Vagina (tissue), 2 donors: ENCODE measurements around the gene CAB39. TPM values are rescaled to one million over a fixed set of nuclear protein-coding genes. Genes with fewer than 3 reads are reported as not detected.

Experiments used
- DNase-seq, 2 donors: peaks; one replicate each; pipeline ENCODE4 v3.0.0-alpha.2; 2017; ENCODE audit errors: extremely low spot score in 2 of 2
- H3K27ac ChIP-seq: fragments of 200-600 bp; sonication (generic); one replicate; pipeline ENCODE4 v1.5.1; 2019
- H3K27me3 ChIP-seq: fragments of 200-600 bp; sonication (generic); one replicate; pipeline ENCODE4 v1.5.1; 2019
- H3K36me3 ChIP-seq, 2 donors: fragments of 200-600 bp; sonication (generic); one replicate each; pipeline ENCODE4 v1.5.1; 2017 to 2019
- H3K4me1 ChIP-seq: fragments of 200-600 bp; sonication (generic); one replicate; pipeline ENCODE4 v1.5.1; 2019
- H3K4me3 ChIP-seq, 2 donors: fragments of 200-600 bp; sonication (generic); 1 replicate in 1 of 2; 2 replicates in 1 of 2; pipeline ENCODE4 v1.5.1; 2016 to 2019
- H3K9me3 ChIP-seq: fragments of 200-600 bp; sonication (generic); one replicate; pipeline ENCODE4 v1.5.1; 2019
- CTCF ChIP-seq, 3 experiments: fragments of 450-650 bp in 2 of 3; fragments of 200-600 bp in 1 of 3; sonication (generic) in 1 of 3; IDR thresholded peaks; one replicate each; pipeline ENCODE4 v1.5.1; 2017 to 2019; ENCODE audit warnings: antibody characterized with exemption in 3 of 3, mild to moderate bottlenecking in 2 of 3, moderate library complexity in 2 of 3
- POLR2A ChIP-seq, 2 donors: fragments of 450-650 bp; IDR thresholded peaks; one replicate each; pipeline ENCODE4 v1.6.1; 2017; ENCODE audit warnings: antibody characterized with exemption in 2 of 2, mild to moderate bottlenecking in 2 of 2, moderate library complexity in 2 of 2
- POLR2AphosphoS5 ChIP-seq, 2 donors: sonication (generic); formaldehyde crosslinking; IDR thresholded peaks; one replicate each; pipeline ENCODE4 v1.9.0; 2017; ENCODE audit warnings: antibody characterized with exemption in 2 of 2, mild to moderate bottlenecking in 2 of 2, low read depth in 1 of 2; ENCODE audit not compliant: insufficient read depth in 1 of 2
- intact Hi-C: fragments of 100-400 bp; cut with DNase I; formaldehyde crosslinking; loops from one replicate; pipeline ENCODE4 v1.15.1; 2023
- total RNA-seq: library from RNA; depleted of rRNA; stranded (reverse); fragments of >200 nt; gene quantifications from one replicate; pipeline ENCODE4 v1.2.3, GENCODE V29; 2016

Gene CAB39
- total RNA-seq, 1 donor from 2014 or later, result 59.4 TPM

- no peak for DNase-seq
- Histone ChIP-seq H3K27ac (no peak overlapping the region), H3K27me3 (no peaks in the 10 kb centered on the region), H3K4me3 (no peak overlapping the region), H3K9me3 (no peaks in the 10 kb centered on the region), H3K36me3 (peaks cover 0 to 20% of the 10 kb centered on the region in 2 donors), H3K4me1 (no peaks in the 10 kb centered on the region)
- intact Hi-C loops, result no loop called here
- TF ChIP-seq POLR2AphosphoS5 (IDR thresholded peaks at IDR 0.05; ENCODE audit: insufficient read depth in 1 of 2, low read depth in 1 of 2) (no peak), CTCF (IDR thresholded peaks at IDR 0.05) (no peak), POLR2A (IDR thresholded peaks at IDR 0.05) (no peak)
Measured at GRCh38 chr2:230809677-230810251, 97.1 kb downstream of the CAB39 start.

- TF ChIP-seq POLR2AphosphoS5 (IDR thresholded peaks at IDR 0.05; ENCODE audit: insufficient read depth in 1 of 2, low read depth in 1 of 2) (no peak), POLR2A (IDR thresholded peaks at IDR 0.05) (no peak), CTCF (IDR thresholded peaks at IDR 0.05) (no peak)
- Histone ChIP-seq H3K4me3 (no peak overlapping the region), H3K9me3 (no peaks in the 10 kb centered on the region), H3K36me3 (peaks cover 0 to 31% of the 10 kb centered on the region in 2 donors), H3K27me3 (no peaks in the 10 kb centered on the region), H3K27ac (no peak overlapping the region), H3K4me1 (no peaks in the 10 kb centered on the region)
- intact Hi-C loops, result no loop called here
- DNase-seq, result no peak
Measured at GRCh38 chr2:230811508-230811907, 98.9 kb downstream of the CAB39 start.

DNA sequence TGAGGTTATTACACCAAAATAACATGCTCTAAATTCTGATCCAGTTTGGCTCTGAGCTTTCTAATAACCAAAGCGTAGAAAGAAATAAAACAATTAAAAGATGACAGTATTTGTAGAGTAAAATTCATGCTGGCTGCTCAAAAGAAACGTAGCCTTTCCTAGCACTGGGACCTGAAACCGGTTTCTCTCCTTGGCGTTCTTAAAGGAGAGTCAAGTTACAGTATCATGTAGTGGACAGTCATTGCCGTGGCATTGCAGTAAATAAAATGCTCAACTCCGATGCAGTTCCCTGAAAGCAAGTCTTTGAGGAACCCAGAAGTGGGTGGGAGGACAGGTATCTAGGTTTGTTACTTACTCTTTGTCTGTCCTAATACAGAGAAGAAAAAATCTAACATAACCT, 99.4 kb downstream of the CAB39 start:
- TF ChIP-seq POLR2AphosphoS5 (IDR thresholded peaks at IDR 0.05; ENCODE audit: insufficient read depth in 1 of 2, low read depth in 1 of 2) (no peak), CTCF (IDR thresholded peaks at IDR 0.05) (no peak), POLR2A (IDR thresholded peaks at IDR 0.05) (no peak)
- Histone ChIP-seq H3K4me3 (no peak overlapping the region), H3K27ac (no peak overlapping the region), H3K4me1 (no peaks in the 10 kb centered on the region), H3K27me3 (no peaks in the 10 kb centered on the region), H3K36me3 (peaks cover 0 to 34% of the 10 kb centered on the region in 2 donors), H3K9me3 (no peaks in the 10 kb centered on the region)
- intact Hi-C loops, result no loop called here
- no peak for DNase-seq

- no peak for TF ChIP-seq CTCF (IDR thresholded peaks at IDR 0.05)
- TF ChIP-seq POLR2A (IDR thresholded peaks at IDR 0.05), result no peak
- TF ChIP-seq POLR2AphosphoS5 (IDR thresholded peaks at IDR 0.05; ENCODE audit: insufficient read depth in 1 of 2, low read depth in 1 of 2), result no peak
- DNase-seq, result no peak
- intact Hi-C loops, result no loop called here
- peaks cover 0 to 50% of the 10 kb centered on the region in 2 donors for H3K36me3 ChIP-seq
- no peaks in the 10 kb centered on the region for H3K27me3 ChIP-seq
- no peaks in the 10 kb centered on the region for H3K4me1 ChIP-seq
- H3K4me3 ChIP-seq, result no peak overlapping the region
- no peak overlapping the region for H3K27ac ChIP-seq
- no peaks in the 10 kb centered on the region for H3K9me3 ChIP-seq
Measured at GRCh38 chr2:230814616-230815015, 102.0 kb downstream of the CAB39 start.

- intact Hi-C loops, result no loop called here
- TF ChIP-seq CTCF (IDR thresholded peaks at IDR 0.05) (no peak), POLR2AphosphoS5 (IDR thresholded peaks at IDR 0.05; ENCODE audit: insufficient read depth in 1 of 2, low read depth in 1 of 2) (no peak), POLR2A (IDR thresholded peaks at IDR 0.05) (no peak)
- no peak overlapping the region for H3K27ac ChIP-seq
- H3K4me3 ChIP-seq, result no peak overlapping the region
- H3K9me3 ChIP-seq, result no peaks in the 10 kb centered on the region
- H3K27me3 ChIP-seq, result no peaks in the 10 kb centered on the region
- no peaks in the 10 kb centered on the region for H3K4me1 ChIP-seq
- DNase-seq, result no peak
- H3K36me3 ChIP-seq, result peaks cover 0 to 50% of the 10 kb centered on the region in 2 donors
Measured at GRCh38 chr2:230815088-230815487, 102.4 kb downstream of the CAB39 start.
